HG03378 (cell line): Measurements from ENCODE around the gene CCK.
"Not testable (repeated sequence)": the region's sequence is repeated elsewhere in the genome, so short reads cannot be mapped to it uniquely, and the experiment has no call there.

ENCODE experiments used
- ATAC-seq: cut with Tn5 transposase; IDR thresholded peaks from one replicate; pipeline ENCODE4 v1.9.1; 2021; ENCODE audit warnings: mild to moderate bottlenecking, moderate library complexity; ENCODE audit not compliant: unreplicated experiment

The CCK gene, protein sequence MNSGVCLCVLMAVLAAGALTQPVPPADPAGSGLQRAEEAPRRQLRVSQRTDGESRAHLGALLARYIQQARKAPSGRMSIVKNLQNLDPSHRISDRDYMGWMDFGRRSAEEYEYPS

DNA sequence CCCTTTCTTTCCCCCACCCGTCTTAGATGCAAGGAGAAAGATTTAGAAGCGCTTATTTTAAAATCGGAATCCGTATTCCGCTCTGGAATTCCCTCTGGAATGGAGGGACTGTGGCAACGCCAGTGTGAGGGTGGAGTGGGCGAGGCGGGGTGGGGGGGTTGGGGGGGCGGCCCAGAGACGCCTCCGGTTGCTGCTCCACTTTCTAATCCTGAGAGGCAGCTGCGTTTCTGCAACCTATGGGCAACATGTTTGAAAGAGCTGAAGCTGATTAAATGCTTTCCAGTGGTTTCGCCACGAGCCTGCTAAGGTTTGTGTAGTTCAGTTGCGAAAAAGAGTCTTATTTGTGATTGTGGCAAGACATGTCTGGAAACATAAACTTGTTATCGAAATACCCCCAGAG lies at the start of gene CCK:
Gene CCK, minus strand, starts transcription at position 101 of the 400 bp plus-strand sequence. CDS start 2,555 bp downstream, outside the sequence.
- no peak for ATAC-seq

DNA sequence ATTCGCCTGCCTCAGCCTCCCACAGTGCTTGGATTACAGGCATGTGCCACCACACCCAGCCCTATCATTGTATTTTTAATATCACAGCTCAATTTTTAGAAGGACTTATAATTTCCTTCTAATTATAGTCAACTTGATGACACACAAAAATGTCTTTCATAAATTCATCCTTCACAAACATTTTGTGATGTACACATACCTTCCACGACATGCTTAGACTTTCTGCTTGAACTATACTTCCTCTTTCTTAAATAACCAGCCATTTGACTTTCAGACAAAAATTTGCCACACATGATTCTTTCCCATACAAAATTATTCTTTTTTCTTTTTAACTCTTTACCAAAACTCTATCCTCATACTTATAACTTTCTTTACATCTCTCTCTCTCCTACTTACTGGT lies 48.4 kb upstream of the CCK start:
- ATAC-seq = no peak

DNA sequence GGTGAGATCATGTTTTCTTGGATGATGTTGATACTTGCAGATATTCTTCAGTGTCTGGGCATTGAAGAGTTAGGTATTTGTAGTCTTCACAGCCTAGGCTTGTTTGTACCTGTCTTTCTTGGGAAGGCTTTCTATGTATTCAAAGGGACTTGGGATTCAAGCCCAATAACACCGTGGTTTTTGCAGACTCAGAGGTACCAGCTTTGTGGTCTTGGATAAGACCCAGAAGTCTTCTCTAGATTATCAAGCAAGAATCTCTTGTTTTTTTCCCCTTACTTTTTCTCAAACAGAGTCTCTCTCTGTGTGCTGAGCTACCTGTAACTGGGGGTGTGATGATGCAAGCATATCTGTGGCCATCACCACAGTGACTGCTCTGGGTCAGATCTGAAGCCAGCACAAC lies 42.7 kb upstream of the CCK start:
- ATAC-seq = no peak

DNA sequence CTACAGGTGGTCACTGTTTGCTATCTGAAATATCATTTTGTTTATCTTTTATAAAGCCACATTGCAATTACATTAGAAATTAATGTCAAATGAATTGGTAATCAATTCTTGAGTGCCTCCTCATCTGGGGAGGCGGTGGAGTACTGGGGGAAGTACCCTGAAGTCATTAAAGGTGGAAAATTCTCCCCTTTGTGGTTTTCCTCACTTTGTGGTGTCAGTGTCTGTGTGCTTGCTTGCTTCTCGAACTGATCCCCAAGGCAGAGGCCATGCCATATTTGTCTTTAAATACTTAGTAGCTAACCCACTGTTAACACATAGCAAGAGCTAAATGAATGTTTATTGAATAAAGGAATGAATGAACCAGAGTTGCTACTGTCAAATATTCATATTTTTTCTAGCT lies 40.5 kb upstream of the CCK start:
- no peak for ATAC-seq

DNA sequence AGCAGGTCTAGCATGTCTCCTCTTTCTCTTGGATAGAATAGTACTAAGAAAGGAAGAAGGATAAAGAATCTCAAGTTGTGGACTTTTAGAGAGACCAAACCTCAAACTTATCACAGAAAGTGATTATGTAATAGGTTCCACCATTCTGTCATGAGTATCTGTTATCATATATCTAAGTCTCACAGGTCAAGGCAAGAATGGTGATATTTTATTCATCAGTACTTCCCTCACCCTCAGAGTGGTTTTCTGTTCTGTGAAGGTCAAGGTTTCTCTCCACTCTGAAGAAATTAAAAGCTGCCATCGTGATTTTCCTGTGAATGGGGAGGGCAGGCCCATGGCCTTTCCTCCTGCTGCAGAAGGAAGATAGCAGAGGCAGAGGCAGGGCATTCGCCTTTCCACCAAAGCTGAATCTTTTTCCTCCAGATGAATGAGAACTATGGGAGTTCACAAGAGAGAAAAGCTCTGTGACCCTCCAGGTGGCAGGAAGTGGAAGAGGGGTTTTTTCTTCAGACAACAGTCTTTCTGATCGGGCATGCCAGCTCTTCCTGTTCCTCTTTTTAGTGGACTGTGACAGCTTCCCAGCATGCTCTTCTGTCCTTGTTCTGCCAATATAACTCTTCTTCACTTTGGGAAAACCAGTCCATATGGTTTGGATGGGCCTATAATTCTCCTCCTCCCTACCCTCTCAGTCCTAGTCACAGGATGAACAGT lies 37.1 kb upstream of the CCK start:
- ATAC-seq = peak; percentile 51

DNA sequence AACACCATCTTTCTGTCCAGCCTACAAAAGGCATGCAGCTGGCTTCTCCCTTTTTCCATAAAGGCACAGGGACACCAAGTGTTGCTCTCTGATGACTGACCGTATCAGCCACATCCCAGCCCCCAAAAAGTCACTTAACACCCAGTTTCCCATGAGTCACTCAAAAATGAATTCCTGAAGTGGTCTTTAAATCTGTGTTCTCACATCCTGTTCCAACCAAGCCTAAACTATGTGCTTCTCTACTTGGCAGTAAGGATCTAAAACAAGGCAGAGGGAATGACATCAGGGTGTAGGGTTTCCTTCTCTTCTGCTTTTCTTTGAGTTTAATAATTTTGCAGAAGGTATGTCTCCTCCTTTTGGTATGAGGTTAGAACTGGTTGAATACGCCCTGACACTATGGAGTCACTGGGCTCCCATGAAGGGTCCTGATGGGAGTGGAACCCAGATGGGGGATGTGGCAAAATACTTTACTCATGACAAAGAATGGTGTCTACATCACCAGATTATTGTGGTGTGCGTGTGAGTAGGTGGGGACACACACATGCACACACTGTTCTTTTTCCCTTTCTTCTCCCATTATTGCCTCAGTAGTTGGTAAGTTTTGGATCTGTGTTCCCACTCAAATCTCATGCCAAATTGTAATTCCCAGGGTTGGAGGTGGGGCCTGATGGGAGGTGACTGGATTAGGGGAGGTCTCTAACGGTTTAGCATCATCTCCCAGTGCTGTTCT lies 35.6 kb upstream of the CCK start:
- ATAC-seq = no peak

DNA sequence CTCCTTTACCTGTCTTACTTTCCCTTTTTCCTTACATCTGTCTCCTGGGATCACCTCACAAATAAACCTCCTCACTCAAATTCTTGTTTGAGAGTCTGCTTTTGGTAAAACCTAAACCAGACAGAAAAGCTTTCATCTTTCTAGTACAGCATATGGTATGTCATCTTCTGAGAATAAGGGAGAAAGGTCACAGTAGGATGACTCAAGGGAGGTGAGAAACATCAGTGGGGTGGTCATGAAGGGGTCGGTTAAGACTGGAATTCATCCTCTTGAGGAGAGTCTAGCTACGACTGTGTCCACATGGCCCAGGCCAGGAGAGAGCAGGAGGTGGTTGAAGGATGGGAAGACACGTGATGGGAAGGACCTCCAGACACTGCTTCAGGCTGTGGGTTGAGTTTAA lies 34.8 kb upstream of the CCK start:
- no peak for ATAC-seq

DNA sequence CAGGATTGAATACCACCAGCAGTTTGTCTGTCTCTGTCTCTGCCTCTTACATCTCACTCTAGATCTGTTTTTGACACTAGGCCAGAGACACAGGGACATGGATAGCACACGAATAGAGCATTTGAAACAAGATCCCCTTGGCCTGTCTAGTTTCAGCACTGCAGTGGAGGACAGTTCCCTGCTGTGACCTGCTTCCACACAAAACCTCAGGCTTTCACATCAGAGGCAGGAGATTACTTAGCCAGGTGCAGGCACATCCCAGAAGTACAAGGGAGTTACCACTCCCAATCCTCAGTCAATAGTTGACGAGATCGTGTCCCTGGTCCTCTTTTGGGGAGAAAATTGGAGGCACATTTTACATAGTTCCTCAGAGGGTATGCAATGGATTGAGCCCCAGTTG lies 34.0 kb upstream of the CCK start:
- ATAC-seq = no peak

DNA sequence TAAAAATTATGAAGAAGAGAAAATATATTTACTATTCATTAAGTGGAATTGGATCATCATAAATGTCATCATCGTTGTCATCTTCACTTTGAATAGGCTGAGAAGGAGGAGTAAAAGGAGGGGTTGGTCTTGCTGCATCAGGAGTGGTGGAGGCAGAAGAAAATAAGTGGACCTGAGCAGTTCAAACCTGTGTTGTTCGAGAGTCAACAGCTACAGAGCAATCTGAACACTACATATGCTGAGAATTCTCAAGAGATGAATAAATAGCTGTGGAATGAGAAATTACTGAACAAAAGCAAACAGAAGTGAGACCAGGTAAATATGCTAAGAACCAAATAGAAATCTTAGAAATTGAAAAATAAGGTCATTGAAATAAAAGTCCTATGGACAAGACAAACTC lies 32.3 kb upstream of the CCK start:
- ATAC-seq = no peak

DNA sequence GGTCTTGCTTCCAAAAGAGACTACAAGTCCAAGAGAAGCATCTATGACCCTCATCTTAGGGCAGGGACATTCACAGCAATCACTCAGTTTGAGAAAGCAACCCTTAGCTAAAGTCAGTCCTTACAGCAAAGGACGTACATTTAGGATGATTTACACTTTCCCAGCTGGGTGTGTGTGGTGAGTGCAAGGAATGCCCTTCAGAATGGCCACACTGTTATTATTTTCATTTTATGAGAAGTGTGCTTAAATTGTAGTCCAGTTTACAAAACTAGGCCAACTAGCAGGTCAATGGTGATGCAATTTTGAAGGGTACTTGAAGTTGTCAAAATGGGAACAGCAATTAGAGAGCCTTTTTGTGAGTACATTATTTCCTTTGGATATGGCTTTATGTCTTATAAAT lies 26.0 kb upstream of the CCK start:
- ATAC-seq = no peak

DNA sequence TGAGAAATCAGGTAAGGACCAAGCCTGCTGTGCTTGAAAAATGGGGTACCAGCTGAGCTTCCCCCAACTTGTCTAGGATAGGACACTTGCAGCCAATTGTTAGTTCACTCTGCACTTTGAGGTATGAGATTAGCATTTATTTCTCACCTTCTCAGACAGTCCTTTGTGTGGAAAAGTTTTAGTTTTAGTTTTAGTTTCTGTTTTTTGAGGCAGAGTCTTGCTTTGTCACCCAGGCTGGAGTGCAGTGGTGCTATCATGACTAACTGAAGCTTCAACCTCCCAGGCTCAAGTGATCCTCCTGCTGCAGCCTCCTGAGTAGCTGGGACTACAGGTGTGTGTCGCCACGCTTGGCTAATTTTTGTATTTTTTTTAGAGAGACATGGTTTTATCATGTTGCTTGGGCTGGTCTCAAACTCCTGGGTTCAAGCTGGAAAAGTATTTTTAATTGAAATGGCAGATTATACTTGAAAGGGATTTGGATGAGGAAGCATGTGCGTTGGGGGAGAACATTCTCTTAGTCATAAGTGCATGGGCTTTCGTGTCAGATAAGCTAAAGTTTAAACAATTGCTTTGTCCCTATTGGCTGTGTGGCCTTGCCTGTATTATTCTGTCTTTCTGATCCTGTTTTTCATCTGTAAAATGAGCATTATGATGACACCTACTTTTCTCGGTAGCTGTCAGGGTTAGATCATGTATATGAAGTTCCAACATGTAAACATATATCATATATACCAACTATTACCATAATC lies 25.2 kb upstream of the CCK start:
- no peak for ATAC-seq

DNA sequence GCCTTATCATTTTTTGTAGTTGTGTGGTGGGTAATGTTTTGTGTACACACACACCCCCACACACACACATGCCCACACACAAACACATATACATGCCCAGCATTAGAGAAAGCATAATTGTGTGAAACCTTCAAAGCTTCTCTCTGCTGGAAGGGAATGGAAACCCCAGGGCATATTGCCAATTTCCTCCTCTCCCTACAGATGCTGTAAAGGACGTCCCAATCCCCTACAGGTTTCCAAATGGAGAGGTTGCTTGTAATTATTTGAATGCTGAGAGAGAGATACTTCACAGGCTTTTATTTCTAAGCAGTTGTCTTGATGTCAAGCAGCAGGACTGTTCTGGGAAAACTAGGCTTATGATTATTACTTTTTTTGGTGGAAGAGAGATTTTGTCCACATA lies 23.0 kb upstream of the CCK start:
- ATAC-seq = no peak

DNA sequence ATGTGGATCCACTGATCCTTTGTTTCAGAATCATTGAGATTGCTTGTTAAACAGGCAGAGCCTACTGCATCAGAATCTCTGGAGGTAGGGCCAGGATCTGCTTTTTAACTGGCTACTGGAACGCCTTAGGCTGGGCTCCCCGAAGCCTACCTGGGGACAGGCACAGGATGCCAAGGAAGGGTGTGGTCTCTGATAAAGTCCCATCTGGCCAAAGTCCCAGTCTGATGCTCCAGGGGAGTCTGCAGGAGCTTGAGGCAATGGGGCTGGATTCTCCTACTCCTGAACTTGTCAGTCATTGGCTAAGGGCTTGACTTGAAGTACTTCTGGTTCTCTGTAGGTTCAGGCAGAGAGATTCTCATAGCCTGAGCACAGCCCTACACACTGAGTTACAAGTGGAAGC lies 22.4 kb upstream of the CCK start:
- no peak for ATAC-seq

DNA sequence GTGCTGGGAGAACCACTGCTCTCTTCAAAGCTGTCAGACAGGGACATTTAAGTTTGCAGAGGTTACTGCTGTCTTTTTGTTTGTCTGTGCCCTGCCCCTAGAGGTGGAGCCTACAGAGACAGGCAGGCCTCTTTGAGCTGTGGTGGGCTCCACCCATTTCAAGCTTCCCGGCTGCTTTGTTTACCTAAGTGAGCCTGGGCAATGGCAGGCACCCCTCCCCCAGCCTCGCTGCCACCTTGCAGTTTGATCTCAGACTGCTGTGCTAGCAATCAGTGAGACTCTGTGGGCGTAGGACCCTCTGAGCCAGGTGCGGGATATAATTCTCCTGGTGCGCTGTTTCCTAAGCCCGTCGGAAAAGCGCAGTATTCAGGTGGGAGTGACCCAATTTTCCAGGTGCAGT lies 21.4 kb upstream of the CCK start:
- not testable (repeated sequence) for ATAC-seq

DNA sequence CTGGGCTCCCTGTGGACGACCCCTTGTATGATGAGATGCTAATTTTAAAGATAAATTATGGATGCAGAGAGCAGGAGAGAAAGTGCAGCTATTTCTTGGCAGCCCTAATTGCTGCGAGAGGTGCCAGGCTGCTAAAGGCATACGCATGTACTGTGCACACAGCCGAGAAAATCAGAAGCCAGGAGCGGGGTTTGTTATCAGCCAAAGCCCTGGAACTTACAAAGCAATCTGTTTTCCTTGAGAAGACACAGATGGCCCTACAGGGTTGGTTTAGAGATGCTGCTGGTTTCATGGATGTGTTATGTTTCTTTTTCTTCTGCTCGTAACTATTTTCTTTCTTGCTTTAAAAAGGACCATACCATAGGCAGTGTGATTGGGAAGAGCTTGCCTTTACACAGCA lies 11.7 kb upstream of the CCK start:
- ATAC-seq = no peak

DNA sequence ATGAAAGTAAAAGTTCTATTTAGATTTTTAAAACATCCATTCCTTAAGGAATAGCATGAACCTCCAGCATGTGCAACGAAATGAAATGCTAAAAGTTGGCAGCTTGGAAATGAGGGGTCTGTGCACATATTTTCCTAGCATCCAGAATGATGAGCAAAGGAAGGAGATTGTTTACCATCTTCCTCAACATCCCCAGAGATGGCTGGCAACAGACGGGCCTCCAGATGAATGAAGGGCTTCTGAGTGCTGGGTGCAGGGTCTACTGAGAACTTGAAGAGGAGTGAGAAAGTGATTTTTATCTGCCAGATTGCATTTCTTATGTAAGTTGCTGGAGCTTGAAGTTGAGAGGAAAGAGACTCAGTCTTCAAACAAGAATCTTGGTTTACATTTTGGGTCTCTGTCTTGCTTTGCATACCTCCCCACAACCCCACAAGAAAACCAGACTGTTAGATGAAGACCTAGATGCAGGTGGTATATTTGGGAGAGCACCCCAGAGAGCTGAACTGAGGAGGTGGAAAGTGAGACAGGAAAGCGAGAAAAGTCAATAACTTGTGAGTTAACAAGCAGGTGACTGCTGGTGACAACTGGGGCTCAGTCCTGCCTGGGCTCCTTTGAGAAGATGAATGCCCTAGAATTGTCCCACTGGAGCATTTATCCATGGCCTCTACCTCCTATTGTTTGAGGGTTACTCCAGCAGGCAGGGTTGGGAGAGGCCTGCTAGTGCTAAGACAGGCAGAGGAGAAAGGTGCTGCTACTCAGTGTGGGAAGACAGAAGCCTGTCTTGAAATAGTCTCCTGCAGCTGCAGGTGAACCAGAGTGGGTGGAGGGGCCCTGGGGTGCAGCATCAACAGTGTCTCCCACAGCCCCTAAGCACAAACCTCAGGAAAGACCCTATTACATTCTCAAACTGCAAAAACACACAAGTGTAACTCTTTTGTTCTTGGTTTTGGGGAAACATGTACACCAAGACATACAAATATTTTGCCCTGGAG lies 10.5 kb upstream of the CCK start:
- no peak for ATAC-seq

DNA sequence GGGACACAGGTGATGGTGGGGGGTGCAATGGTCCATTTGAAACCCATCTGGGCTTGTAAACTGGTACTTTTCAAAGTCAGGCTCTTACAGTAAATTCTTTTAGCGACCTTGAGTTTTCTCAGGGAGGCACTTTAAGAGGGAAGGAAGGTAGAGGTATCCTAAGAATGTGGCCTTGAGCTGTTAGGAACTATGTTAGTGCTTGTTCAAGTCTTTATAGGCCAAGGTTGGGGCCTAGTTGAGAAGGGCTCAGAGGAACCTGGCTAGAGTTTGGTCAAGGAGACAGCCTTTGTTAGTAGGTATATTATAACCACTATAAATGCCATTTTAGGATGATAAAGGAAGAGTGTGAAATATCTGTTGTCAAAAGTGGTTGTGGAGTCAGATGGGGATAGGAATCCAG lies 9.2 kb upstream of the CCK start:
- no peak for ATAC-seq

DNA sequence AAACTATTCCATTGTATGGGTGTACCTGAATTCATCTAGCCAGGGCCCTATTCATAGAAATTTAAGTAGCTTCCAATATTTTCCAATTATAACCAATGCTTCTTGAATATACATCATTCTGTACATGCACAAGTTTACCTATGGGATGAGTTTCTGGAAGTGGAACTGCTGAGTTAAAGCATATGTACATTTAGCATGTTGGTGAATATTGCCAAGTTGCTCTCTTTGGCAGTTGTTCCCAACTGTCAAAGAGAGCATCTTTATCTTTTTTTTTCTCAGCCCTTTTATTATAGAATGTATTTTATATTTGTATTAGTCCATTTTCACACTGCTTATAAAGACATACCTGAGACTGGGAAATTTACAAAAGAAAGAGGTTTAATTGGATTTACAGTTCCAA lies 8.3 kb upstream of the CCK start:
- no peak for ATAC-seq

DNA sequence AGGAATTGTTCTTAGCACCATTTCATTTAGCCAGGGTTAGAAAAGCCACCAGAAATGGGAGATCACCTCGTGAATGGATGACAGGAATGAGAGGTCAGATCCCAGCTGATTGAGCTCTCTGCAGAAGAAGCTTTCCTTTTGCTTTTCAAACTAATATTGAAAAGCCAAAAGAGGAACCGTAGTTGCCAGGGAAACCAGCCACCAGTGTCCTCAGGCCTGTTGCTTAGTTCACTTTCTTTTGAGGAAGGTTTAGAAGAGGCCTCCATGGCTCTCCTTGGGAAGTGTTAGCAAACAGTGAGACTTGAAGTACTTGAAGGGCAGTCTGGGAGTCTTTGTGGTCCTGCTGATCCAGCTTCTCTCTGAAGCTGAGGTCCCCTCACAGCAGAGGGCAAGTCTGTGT lies 7.4 kb upstream of the CCK start:
- no peak for ATAC-seq

DNA sequence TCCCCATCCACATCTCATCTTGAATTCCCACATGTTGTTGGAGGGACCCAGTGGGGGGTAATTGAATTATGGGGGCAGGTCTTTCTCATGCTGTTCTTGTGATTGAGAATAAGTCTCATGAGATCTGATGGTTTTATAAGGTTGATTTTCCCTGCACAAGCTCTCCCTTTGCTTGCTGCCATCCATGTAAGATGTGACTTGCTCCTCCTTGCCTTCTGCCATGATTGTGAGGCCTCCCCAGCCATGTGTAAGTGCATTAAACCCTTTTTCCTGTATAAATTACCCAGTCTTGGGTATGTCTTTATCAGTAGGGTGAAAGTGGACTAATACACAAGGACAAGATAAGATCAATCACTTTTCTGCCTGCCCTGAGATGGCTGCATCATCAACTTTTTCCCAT lies 5.8 kb upstream of the CCK start:
- no peak for ATAC-seq

DNA sequence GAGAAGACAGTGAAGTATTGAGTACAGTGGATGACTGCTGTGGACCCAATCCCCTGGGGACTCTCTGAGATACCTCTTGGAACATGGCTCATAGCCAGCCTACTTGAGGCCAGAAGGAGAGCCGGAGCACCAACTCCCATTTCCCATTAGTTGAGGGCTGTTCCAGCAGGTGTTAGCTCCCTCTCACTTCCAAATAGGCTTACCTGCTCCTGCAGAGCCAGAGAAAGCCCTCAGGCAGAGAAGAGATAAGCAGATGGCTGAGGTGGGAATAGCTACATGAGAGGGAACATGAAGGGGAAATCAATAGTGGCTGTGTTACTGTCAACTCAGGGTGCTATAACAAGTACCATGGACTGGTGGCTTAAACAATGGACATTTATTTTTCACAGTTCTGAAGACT lies 4.6 kb upstream of the CCK start:
- no peak for ATAC-seq
